ENCODE measurements around the gene ST8SIA5.
"Not testable (repeated sequence)": the region's sequence is repeated elsewhere in the genome, so short reads cannot be mapped to it uniquely, and the experiment has no call there.

Gene ST8SIA5

GRCh38 chr18:46756559-46757201 is at the start of gene ST8SIA5:
TSS of gene ST8SIA5 (minus strand) at chr18:46757053. CDS start at chr18:46756508, 545 bp downstream.
- no peak for DNase-seq (ENCODE audit: low spot score)

DNA sequence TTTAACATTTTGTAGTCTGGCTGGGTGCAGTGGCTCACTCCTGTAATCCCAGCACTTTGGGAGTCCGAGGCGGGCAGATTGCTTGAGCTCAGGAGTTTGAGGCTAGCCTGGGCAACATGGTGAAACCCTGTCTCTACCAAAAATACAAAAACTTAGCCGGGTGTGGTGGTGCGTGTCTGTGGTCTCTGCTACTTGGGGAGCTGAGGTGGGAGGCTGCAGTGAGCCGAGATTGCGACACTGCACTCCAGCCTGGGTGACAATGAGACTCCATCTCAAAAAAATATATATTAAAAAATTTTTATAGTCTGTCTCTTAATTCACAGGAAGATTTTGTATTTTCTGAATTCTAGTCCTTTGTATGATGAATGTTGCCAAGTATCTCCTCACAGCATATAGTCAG is 39.1 kb upstream of the ST8SIA5 start:
- DNase-seq (ENCODE audit: low spot score), result not testable (repeated sequence)

DNA sequence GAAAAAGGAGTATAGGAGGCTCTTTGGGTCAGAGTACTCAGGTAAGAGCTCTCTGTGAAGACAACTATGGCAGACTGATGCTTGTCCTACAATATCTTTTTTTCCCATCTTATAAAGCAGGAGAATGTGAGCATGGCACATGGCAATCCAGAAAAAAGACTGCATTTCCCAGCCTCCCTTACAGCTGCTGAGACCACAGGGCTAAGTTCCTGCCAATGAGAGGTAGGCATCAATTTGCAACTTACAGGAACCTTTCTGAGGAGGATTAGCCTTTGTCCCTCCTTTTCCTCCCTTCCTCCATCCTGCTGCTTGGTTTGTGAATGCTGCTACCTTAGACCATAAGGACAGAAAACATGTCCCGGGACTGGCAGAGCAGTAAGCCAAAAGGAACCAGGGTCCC is 37.8 kb upstream of the ST8SIA5 start:
- DNase-seq (ENCODE audit: low spot score), result no peak

- no peak for DNase-seq (ENCODE audit: low spot score)
Measured at GRCh38 chr18:46793565-46793964, 36.7 kb upstream of the ST8SIA5 start.

GRCh38 chr18:46789088-46789487 is 32.2 kb upstream of the ST8SIA5 start:
- no peak for DNase-seq (ENCODE audit: low spot score)

GRCh38 chr18:46787674-46788073 is 30.8 kb upstream of the ST8SIA5 start:
- no peak for DNase-seq (ENCODE audit: low spot score)

DNA sequence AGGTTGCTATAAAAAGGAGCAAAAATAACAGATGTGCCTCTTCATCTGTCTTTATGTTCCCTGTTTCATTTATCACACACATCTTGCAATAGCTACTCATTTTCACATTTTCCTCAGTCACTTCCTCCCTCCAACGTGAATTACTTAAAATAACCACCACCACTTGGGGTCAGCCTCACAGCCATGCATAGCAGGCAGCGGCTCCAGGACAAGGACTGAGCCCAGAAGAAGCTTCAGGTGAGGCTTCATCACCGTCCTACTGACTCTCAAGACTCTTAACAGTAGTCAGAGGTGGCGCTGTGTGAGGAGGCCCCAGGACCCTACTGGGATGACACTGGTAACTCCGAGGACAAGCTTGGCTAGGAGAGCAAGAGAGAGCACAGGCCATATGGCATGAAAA is 15.5 kb upstream of the ST8SIA5 start:
- no peak for DNase-seq (ENCODE audit: low spot score)

GRCh38 chr18:46771141-46771540 is 14.3 kb upstream of the ST8SIA5 start:
- DNase-seq (ENCODE audit: low spot score), result no peak

DNA sequence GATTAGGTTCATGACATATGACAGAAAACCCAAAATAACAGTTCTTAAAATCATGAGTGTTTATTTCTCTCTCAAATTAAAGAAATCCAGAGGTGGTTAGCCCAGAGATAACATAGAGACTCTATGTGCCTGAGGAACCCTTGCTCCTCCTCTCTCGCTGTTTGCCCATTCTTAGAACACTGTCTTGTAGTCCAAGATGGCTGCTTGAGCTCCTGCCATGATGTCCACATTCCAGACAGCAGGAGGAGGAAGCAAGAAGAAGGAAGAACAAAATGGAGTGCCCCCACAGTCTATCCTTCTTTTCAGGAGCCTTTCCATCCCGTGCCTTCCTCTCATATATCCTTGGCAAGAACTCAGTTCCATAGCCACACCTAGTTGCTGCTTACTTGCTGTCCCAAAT is 13.9 kb upstream of the ST8SIA5 start:
- no peak for DNase-seq (ENCODE audit: low spot score)

- DNase-seq (ENCODE audit: low spot score), result no peak
Measured at GRCh38 chr18:46768166-46768921, 11.5 kb upstream of the ST8SIA5 start.

GRCh38 chr18:46767217-46767616 is 10.4 kb upstream of the ST8SIA5 start:
- no peak for DNase-seq (ENCODE audit: low spot score)

- no peak for DNase-seq (ENCODE audit: low spot score)
Measured at GRCh38 chr18:46764586-46764985, 7.7 kb upstream of the ST8SIA5 start.

- DNase-seq (ENCODE audit: low spot score), result no peak
Measured at GRCh38 chr18:46761059-46761769, 4.4 kb upstream of the ST8SIA5 start.

- DNase-seq (ENCODE audit: low spot score), result no peak
Measured at GRCh38 chr18:46759890-46760289, 3.0 kb upstream of the ST8SIA5 start.

DNA sequence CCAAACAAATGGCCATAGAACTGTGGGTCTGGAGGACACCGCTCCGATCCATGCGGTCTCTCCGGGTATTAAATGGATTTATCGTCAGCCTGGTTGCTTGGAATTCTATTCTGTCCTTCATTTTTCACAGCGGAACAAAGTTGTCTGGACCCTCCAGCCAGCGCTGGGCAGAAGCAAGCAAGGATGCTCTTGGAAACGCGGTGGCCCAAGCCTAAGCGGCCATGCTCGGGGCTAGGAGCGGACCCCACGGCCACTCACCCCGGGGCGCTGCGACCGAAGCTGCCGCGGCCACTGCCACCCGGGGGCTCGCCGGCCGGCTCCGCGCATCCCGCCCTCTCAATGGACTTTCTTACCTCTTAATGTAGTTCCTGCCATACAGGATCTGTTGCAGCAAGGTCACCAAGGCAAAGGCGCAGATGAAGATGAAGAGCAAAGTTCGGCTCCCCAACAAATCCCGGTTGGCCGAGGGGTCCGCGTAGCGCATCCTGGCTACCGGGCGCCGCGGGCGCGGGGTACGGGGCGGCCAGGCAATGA is 761 bp downstream of the ST8SIA5 start:
- no peak for DNase-seq (ENCODE audit: low spot score)

DNA sequence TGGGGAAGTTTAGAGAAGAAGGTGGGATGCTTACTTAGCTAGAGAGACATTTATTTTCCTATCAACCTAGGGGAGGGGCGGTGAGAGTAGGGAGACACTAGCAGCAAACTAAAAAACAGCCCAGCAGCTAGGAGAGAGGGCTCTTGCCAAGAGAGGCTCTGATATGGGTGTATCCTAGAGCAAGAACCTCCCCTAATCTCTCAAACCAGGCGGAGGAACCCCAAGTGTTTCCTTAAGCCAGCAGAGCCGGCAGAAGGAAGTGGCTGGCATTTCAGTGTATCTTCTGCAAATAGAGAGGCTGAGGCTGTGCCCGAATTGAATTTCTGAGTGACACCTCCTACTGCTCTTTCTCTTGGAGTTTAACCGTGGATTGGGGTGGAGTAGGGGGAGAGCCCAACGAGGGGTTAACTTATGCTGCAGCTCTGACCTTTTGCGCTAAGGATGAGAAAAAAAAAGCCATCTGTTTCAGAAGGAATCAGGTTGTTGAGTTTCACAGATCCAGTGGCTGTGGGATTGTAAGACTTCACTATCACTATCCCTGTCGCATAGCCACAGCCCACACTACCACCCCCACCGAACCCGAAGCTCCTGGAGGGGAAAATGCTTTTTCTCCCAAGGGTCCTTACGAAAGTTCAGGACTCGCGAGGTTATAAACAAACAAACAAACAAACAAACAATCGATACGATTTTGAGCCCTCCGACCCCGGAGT is 1.4 kb downstream of the ST8SIA5 start:
- DNase-seq (ENCODE audit: low spot score), result no peak

- no peak for DNase-seq (ENCODE audit: low spot score)
Measured at GRCh38 chr18:46754661-46755292, 2.1 kb downstream of the ST8SIA5 start.

DNA sequence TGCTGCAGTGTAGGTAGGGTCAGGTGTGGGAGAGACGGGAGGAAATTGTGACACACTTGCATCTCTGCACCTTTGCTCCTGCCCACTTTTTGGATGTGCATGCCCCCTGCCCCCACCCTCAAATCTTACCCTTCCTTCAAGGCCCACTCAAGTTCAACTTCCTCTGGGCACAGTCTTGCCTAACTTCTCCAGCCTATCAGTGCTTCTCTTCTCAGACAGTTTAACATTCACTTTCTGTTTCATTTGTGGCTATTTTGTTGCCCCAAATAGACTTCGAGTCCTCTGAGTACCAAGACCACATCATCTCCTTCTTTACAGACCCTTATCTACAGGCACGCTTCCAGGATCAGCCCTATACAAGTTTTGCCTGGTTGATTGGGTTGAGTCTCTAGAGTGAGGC is 2.7 kb downstream of the ST8SIA5 start:
- DNase-seq (ENCODE audit: low spot score), result no peak

GRCh38 chr18:46751882-46752281 is 5.0 kb downstream of the ST8SIA5 start:
- no peak for DNase-seq (ENCODE audit: low spot score)

GRCh38 chr18:46750626-46751025 is 6.2 kb downstream of the ST8SIA5 start:
- DNase-seq (ENCODE audit: low spot score), result no peak

DNA sequence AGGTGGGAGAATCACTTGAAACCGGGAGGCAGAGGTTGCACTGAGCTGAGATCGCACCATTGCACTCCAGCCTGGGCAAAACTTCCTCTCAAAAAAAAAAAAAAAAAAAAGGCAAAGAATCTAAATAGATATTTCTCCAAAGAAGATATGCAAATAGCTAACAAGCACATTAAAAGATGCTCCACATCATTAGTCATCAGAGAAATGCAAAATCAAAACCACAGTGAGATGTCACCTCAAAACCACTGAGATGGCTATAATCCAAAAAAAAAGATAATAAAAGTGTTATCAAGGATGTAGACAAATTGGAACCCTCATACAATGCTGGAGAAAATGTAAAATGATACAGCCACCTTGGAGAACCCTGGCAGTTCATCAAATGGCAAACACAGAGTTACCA is 8.4 kb downstream of the ST8SIA5 start:
- no peak for DNase-seq (ENCODE audit: low spot score)

DNA sequence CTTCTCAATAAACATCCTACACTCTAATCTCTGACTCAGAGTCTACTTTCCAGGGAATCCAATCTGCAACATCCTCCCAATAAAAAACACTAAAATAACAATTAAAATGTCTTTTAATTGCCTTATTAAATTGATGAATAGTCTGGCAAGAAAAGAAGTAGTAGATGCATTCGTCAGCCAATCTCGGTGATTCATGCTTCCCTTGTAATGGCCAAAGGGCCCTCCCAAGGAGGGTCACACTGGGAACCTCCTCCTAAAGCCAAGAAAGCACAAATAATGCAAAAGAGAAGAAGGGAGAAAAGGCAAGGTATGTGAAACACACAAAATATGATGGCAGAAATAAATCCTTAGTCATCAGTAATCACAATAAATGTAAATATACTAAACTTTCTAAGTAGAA is 16.8 kb downstream of the ST8SIA5 start:
- no peak for DNase-seq (ENCODE audit: low spot score)

Measured in CD4-positive, alpha-beta T cell treated with Interleukin-2 at 100 ng/mL for 4 hours (primary cell).